Kidney epithelial cell (primary cell): ENCODE data around the gene SETD3. TPM values are rescaled to one million over a fixed set of nuclear protein-coding genes. Genes with fewer than 3 reads are reported as not detected.

Experiments
- DNase-seq: peaks from one replicate; pipeline ENCODE4 v3.0.0-alpha.2; 2010; ENCODE audit warnings: low read depth
- H3K27me3 ChIP-seq: 2 replicates; pipeline ENCODE4 v1.6.0; 2011; ENCODE audit warnings: low read length; ENCODE audit not compliant: control insufficient read depth, insufficient read depth
- H3K36me3 ChIP-seq: 2 replicates; pipeline ENCODE4 v1.5.1; 2011; ENCODE audit warnings: low read length; ENCODE audit not compliant: control insufficient read depth, insufficient read depth
- H3K4me3 ChIP-seq: 2 replicates; pipeline ENCODE4 v1.5.1; 2011; ENCODE audit warnings: low read depth, mild to moderate bottlenecking, control low read depth, low read length
- total RNA-seq: library from RNA; depleted of rRNA; stranded (reverse); fragments of >200 nt; gene quantifications from 2 replicates; pipeline ENCODE4 v1.2.3, GENCODE V29; 2015
- TF ChIP-seq, protein P1 (sequence below): IDR thresholded peaks from 2 replicates; pipeline ENCODE4 v1.5.1; 2011; ENCODE audit warnings: mild to moderate bottlenecking, moderate library complexity, low read length, control low read depth, inconsistent platforms; ENCODE audit not compliant: insufficient read depth, poor library complexity, severe bottlenecking

SETD3 gene
- total RNA-seq, 1 donor from 2014 or later, result 54.7 TPM

DNA sequence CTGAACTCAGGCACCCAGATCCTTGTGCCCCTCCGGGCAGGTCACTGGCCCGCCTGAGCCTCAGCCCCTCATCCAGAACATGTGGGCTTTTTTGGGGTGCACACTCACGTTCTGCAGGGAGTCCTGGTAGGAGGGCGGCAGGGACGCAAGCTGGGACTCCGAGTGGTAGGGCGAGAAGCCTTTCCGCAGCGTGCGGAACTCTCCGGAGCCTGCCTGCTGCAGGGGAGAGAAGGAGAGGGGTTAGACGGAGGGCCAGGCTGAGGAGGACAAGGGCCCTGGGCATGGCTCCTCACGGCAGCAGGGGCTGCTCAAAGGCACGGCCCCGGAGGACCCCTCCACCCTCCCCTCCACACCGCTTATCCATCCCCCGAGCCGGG is 41.4 kb upstream of the SETD3 start:
- TF ChIP-seq, protein P1, sequence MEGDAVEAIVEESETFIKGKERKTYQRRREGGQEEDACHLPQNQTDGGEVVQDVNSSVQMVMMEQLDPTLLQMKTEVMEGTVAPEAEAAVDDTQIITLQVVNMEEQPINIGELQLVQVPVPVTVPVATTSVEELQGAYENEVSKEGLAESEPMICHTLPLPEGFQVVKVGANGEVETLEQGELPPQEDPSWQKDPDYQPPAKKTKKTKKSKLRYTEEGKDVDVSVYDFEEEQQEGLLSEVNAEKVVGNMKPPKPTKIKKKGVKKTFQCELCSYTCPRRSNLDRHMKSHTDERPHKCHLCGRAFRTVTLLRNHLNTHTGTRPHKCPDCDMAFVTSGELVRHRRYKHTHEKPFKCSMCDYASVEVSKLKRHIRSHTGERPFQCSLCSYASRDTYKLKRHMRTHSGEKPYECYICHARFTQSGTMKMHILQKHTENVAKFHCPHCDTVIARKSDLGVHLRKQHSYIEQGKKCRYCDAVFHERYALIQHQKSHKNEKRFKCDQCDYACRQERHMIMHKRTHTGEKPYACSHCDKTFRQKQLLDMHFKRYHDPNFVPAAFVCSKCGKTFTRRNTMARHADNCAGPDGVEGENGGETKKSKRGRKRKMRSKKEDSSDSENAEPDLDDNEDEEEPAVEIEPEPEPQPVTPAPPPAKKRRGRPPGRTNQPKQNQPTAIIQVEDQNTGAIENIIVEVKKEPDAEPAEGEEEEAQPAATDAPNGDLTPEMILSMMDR, result no peak
- no peaks in the 10 kb centered on the region for H3K36me3 ChIP-seq
- DNase-seq, result no peak
- H3K4me3 ChIP-seq, result no peak overlapping the region
- no peaks in the 10 kb centered on the region for H3K27me3 ChIP-seq

DNA sequence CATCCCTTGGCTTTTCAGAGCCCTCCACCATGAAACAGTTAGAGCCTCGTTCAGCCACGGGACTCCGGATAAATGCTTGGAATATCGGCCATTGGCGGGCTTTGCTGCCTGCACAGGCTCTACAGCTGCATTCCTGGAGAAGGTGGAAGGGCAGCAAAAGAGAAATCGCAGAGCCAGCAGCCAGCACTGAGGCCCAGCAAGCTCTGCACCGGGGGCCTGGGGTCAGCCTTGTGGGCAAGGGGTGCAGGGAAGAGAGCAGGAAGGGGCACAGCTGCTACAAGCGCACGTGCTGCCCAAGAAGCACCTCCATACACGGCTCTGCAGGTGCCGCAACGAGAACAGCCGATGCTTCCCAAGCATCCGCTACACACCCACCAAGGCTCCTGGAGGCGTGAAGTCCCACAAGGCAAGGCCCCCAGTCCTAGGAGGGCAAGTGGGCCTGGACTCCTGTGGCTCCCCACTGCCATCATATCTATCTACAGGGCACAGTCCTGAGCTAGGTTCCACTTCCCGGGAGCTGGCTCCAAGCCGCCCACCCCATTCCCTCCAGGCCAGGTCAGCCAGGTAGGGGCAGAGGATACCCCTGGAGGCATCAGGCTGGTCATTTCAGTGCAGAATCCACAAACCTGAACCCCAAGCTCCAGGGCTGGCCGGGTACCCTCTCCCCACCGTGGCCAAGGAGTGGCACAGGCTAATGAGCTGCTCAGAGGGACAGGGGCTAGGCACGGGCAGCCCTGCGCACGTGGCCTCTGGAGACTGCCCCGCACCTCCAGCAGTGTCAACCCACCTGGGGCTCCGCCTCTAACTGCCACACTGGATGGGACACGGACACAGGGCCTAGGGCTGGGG is 40.7 kb upstream of the SETD3 start:
- no peak for DNase-seq
- no peaks in the 10 kb centered on the region for H3K36me3 ChIP-seq
- no peaks in the 10 kb centered on the region for H3K27me3 ChIP-seq
- no peak overlapping the region for H3K4me3 ChIP-seq
- TF ChIP-seq, protein P1, result no peak

DNA sequence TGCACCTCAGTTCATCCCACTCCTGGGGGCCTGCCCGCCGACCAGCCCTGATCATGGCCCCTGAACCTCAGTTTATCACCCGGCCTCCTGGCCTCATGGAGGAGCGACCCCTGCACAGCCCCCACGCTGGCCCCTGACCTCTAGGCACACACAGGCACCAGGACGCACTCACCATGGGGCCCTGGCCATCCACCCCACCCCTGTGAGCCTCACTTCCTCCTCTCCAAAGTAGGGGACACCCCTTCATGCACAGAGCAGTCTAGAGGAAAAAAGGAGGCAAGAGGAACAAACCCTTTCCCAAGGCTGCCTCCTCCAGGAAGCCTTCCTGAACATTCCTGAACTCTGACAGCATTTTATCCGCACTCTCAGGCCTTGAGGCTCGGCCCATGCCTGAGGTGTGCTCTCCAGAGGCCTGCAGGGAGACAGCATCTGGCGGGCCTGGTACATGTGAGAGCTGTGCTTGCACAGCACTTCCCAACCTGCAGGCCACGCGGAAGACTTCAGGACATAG is 40.0 kb upstream of the SETD3 start:
- Histone ChIP-seq H3K27me3 (no peaks in the 10 kb centered on the region), H3K4me3 (no peak overlapping the region), H3K36me3 (no peaks in the 10 kb centered on the region)
- DNase-seq, result no peak
- TF ChIP-seq, protein P1, result no peak

DNA sequence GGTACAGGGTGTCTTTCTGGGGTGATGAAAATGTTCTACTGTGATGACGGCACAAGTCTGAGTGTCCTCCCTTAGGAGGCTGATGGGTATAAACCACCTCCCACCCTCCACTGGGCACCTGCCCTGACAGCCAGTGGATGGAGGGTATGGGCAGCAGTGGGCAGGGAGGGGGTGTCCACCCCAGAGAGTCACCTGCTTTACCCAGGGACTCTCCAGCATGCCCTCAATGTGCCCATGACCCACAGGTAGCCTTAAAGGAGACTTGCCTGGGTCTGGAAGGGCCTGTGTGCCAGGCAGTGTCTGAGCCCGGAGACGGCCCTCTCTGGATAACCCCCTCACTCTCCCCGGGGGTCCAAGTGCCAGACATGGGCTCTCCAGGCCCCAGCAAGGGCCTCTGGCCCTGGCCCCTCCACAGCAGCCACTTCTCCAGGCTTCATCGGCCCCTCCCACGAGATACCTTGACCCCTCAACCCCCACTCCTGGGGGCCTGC is 39.3 kb upstream of the SETD3 start:
- Histone ChIP-seq H3K4me3 (no peak overlapping the region), H3K36me3 (no peaks in the 10 kb centered on the region), H3K27me3 (no peaks in the 10 kb centered on the region)
- TF ChIP-seq, protein P1, result no peak
- no peak for DNase-seq

- TF ChIP-seq, protein P1, result no peak
- Histone ChIP-seq H3K36me3 (no peaks in the 10 kb centered on the region), H3K4me3 (no peak overlapping the region), H3K27me3 (no peaks in the 10 kb centered on the region)
- no peak for DNase-seq
Measured at GRCh38 chr14:99519347-99519881, 38.8 kb upstream of the SETD3 start.
